ENCODE results near the gene ABLIM3.

Gene ABLIM3

DNA sequence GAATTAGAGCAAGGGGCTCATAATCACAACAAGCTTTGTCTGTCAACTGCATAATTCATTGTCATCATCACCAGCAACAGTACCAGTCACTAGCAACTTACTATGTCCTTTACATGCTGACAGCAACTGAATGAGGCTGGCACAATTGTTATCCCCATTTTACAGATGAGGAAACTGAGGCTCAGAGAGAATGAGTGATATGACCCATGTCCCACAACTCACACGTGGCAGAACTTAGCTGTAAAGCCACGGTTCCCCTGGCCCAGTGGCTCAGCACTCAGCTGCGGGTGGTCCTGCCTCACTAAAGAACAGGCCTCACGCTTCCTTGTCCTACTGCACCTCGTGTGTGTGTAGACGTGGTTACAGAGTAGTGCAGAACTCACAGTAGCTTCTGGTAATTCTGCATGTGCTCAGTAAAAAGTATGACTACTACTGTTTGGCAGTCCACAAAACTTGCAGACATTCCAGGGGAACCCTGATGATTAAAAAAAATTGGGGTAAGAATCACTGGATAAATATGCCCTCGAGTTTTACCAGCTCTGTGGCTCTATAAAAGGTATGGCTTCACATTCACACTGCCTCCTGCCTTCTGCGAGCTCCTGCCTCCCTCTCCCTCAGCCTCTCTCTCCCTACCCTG lies 160.6 kb downstream of the ABLIM3 start:
- no peak for DNase-seq

DNA sequence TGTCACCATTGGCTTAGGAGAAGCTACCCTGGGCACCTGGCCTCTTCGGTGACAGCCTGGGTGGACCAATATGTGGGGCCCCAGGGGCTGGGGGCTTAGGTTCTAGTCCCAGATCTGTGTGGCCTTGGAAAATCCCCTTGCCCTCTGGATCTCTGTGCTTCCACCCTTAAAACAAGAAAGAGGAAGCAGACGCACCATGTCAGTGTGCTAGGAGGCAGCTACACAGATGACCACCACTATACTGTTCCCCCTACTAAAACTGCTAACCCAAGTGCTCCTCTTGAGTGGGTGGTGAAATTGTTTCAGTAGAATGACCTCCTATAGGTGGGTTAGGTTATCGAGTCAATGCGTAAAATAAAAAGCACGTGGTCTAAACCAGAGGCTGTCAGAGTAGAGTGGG lies 161.3 kb downstream of the ABLIM3 start:
- no peak for DNase-seq

DNA sequence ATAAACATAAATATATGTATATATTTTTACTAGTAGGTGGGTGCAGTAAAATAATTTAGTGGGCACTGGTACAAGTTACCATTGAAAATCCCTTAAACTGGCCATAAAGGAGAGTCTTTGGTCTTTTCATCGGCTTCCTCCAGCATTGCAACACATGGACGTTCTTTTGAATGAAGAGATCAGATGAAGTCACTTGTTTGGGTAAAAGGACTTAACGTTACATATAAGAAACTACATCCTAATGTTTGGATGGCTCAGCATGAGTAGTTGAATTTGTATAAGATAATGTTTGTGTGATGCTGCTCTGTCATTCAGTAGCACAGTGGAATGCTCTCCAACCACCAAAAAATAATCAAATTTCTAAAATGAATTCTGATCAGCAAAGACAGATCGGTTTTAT lies 161.9 kb downstream of the ABLIM3 start:
- no peak for DNase-seq

DNA sequence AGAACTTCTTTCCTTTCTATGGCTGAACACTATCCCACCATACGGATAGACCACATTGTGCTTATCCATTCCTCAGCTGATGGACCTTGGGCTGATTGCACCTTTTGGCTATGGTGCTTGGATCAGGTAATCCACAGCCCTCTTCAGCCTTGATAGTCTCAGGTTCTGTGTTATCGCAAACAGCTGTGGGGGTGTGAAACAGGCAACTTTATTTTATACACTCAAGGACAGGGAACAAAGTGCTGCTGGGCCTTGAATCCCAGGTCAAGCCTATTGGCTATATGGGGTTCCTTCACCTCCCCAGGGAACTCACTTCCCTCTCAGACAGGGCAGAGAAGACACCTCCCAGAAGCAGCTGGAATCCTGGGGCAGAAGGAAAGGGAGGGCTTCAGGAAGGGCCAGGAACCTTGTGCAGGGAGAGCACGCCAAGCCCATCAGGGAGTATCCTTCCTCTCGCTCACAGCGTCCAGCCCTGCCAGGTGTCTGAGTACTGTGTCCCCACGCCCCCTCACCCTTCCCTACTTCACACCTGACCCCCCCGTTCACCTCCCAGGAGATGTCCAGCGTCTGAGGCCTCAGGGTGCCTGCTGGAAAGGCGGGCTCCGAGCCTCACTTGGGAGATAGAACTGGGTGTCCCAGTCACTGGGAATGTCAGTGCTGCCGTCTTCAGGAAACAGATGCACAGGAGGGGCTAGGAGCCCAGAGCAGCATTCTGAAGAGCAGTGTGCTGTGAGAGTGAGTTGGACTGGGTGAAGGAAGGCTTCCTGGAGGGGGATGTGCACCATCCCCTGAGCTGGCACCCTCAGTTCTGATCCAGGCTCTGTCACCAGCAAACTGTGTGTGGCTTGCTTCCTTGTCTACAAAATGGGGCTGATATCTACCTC lies 163.1 kb downstream of the ABLIM3 start:
- no peak for DNase-seq

DNA sequence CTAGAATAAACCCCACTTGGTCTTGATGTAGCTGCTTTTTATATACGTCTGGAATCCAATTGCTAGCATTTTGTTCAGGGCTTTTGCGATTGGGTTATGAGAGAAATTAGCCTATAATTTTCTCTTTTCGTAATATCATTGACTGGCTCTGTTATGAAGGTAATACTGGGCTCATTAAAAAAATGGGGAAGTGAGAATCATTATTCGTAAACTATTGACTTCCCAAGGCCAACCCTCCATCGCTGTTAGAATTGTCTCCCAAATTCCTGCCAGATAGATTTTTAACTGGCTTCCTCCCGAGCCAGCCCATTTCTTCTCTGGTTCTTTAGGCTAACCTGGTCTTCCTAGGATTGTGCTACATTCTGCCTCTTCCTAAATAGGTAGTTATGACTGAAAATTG lies 168.1 kb downstream of the ABLIM3 start:
- no peak for DNase-seq
